Mesothelial cell of epicardium (in vitro differentiated cells): ENCODE results near the gene TBC1D5. TPM values are rescaled to one million over a fixed set of nuclear protein-coding genes. Genes with fewer than 3 reads are reported as not detected.

ENCODE experiments used
- DNase-seq, 2 experiments: peaks; one replicate each; pipeline ENCODE4 v3.0.0; 2021; ENCODE audit warnings: low spot score in 2 of 2; ENCODE audit not compliant: unreplicated experiment in 2 of 2
- H3K27ac Mint-ChIP-seq: 2 replicates; pipeline ENCODE4 v1.8.0; 2021; ENCODE audit warnings: mixed read lengths
- H3K27me3 Mint-ChIP-seq: 2 replicates; pipeline ENCODE4 v1.8.0; 2021; ENCODE audit warnings: low read depth, mixed read lengths
- H3K36me3 Mint-ChIP-seq: 2 replicates; pipeline ENCODE4 v1.8.0; 2021; ENCODE audit warnings: mixed read lengths
- H3K4me1 Mint-ChIP-seq: 2 replicates; pipeline ENCODE4 v1.8.0; 2021; ENCODE audit warnings: mixed read lengths
- H3K4me3 Mint-ChIP-seq: 2 replicates; pipeline ENCODE4 v1.8.0; 2021; ENCODE audit warnings: mild to moderate bottlenecking, moderate library complexity, mixed read lengths
- H3K9me3 Mint-ChIP-seq: 2 replicates; pipeline ENCODE4 v1.8.0; 2021; ENCODE audit warnings: mixed read lengths
- CTCF ChIP-seq: fragments of 200-600 bp; sonication (generic); IDR thresholded peaks from one replicate; pipeline ENCODE4 v1.5.0; 2021; ENCODE audit warnings: antibody characterized with exemption; ENCODE audit not compliant: unreplicated experiment
- total RNA-seq: library from RNA; stranded (reverse); gene quantifications from 3 replicates; pipeline ENCODE4 v1.2.1, GENCODE V29; 2021

The TBC1D5 gene
- total RNA-seq, 1 donor from 2014 or later = 75.3 TPM

- no peaks in the 10 kb centered on the region for H3K9me3 Mint-ChIP-seq
- no peak overlapping the region for H3K27ac Mint-ChIP-seq
- no peaks in the 10 kb centered on the region for H3K27me3 Mint-ChIP-seq
- DNase-seq = no peak
- TF ChIP-seq CTCF = no peak
- H3K4me3 Mint-ChIP-seq = no peak overlapping the region
- H3K4me1 Mint-ChIP-seq = no peaks in the 10 kb centered on the region
- peaks cover 4% of the 10 kb centered on the region for H3K36me3 Mint-ChIP-seq
Measured at GRCh38 chr3:17162116-17162515, 580.3 kb downstream of the TBC1D5 start.

GRCh38 chr3:17160597-17160996 lies 581.8 kb downstream of the TBC1D5 start:
- Mint-ChIP-seq H3K4me1 (no peaks in the 10 kb centered on the region), H3K27ac (no peak overlapping the region), H3K9me3 (no peaks in the 10 kb centered on the region), H3K27me3 (no peaks in the 10 kb centered on the region), H3K4me3 (no peak overlapping the region), H3K36me3 (peaks cover 9% of the 10 kb centered on the region)
- DNase-seq = no peak
- no peak for TF ChIP-seq CTCF

GRCh38 chr3:17158941-17159682 lies 583.3 kb downstream of the TBC1D5 start:
- no peak overlapping the region for H3K4me3 Mint-ChIP-seq
- no peak for DNase-seq
- H3K36me3 Mint-ChIP-seq = peaks cover 16% of the 10 kb centered on the region
- no peaks in the 10 kb centered on the region for H3K9me3 Mint-ChIP-seq
- H3K4me1 Mint-ChIP-seq = no peaks in the 10 kb centered on the region
- no peak for TF ChIP-seq CTCF
- no peaks in the 10 kb centered on the region for H3K27me3 Mint-ChIP-seq
- H3K27ac Mint-ChIP-seq = no peak overlapping the region

GRCh38 chr3:17157713-17158112 lies 584.7 kb downstream of the TBC1D5 start:
- no peaks in the 10 kb centered on the region for H3K27me3 Mint-ChIP-seq
- H3K4me1 Mint-ChIP-seq = no peaks in the 10 kb centered on the region
- no peak overlapping the region for H3K4me3 Mint-ChIP-seq
- H3K9me3 Mint-ChIP-seq = peaks cover 8% of the 10 kb centered on the region
- H3K36me3 Mint-ChIP-seq = peaks cover 28% of the 10 kb centered on the region
- no peak for DNase-seq
- H3K27ac Mint-ChIP-seq = no peak overlapping the region
- no peak for TF ChIP-seq CTCF

GRCh38 chr3:17156864-17157263 lies 585.6 kb downstream of the TBC1D5 start:
- Mint-ChIP-seq H3K4me1 (no peaks in the 10 kb centered on the region), H3K27me3 (no peaks in the 10 kb centered on the region), H3K36me3 (peaks cover 32% of the 10 kb centered on the region), H3K4me3 (no peak overlapping the region), H3K9me3 (peaks cover 9% of the 10 kb centered on the region), H3K27ac (no peak overlapping the region)
- DNase-seq = no peak
- no peak for TF ChIP-seq CTCF

- no peak overlapping the region for H3K27ac Mint-ChIP-seq
- H3K9me3 Mint-ChIP-seq = peaks cover 9% of the 10 kb centered on the region
- no peaks in the 10 kb centered on the region for H3K4me1 Mint-ChIP-seq
- H3K27me3 Mint-ChIP-seq = no peaks in the 10 kb centered on the region
- DNase-seq = no peak
- no peak for TF ChIP-seq CTCF
- H3K4me3 Mint-ChIP-seq = no peak overlapping the region
- H3K36me3 Mint-ChIP-seq = peaks cover 37% of the 10 kb centered on the region
Measured at GRCh38 chr3:17155951-17156350, 586.5 kb downstream of the TBC1D5 start.
